ENCODE data around the gene BBOX1.
"Not testable (repeated sequence)": the region's sequence is repeated elsewhere in the genome, so short reads cannot be mapped to it uniquely, and the experiment has no call there.

Gene BBOX1

GRCh38 chr11:27085111-27085510 is 44.5 kb downstream of the BBOX1 start:
- no peak for DNase-seq (ENCODE audit: low spot score)

- no peak for DNase-seq (ENCODE audit: low spot score)
These were observed 45.0 kb downstream of the BBOX1 start for GRCh38 chr11:27085605-27086004.

- no peak for DNase-seq (ENCODE audit: low spot score)
These were observed 46.8 kb downstream of the BBOX1 start for GRCh38 chr11:27087432-27087831.

GRCh38 chr11:27088353-27088752 is 47.7 kb downstream of the BBOX1 start:
- no peak for DNase-seq (ENCODE audit: low spot score)

- DNase-seq (ENCODE audit: low spot score) = no peak
These were observed 49.1 kb downstream of the BBOX1 start for GRCh38 chr11:27089746-27090145.

- DNase-seq (ENCODE audit: low spot score) = not testable (repeated sequence)
These were observed 49.8 kb downstream of the BBOX1 start for GRCh38 chr11:27090357-27090948.

- DNase-seq (ENCODE audit: low spot score) = no peak
These were observed 53.5 kb downstream of the BBOX1 start for GRCh38 chr11:27094120-27094519.

- DNase-seq (ENCODE audit: low spot score) = no peak
These were observed 54.4 kb downstream of the BBOX1 start for GRCh38 chr11:27095059-27095458.

- no peak for DNase-seq (ENCODE audit: low spot score)
These were observed 55.3 kb downstream of the BBOX1 start for GRCh38 chr11:27095887-27096286.

GRCh38 chr11:27097551-27097950 is 56.9 kb downstream of the BBOX1 start:
- no peak for DNase-seq (ENCODE audit: low spot score)

GRCh38 chr11:27100534-27100933 is 59.9 kb downstream of the BBOX1 start:
- peak; percentile 24 for DNase-seq (ENCODE audit: low spot score)

GRCh38 chr11:27107548-27107947 is 66.9 kb downstream of the BBOX1 start:
- DNase-seq (ENCODE audit: low spot score) = no peak

GRCh38 chr11:27108809-27109208 is 68.2 kb downstream of the BBOX1 start:
- no peak for DNase-seq (ENCODE audit: low spot score)

- no peak for DNase-seq (ENCODE audit: low spot score)
These were observed 71.3 kb downstream of the BBOX1 start for GRCh38 chr11:27111896-27112295.

- DNase-seq (ENCODE audit: low spot score) = no peak
These were observed 72.3 kb downstream of the BBOX1 start for GRCh38 chr11:27112946-27113345.

GRCh38 chr11:27115051-27115650 is 74.5 kb downstream of the BBOX1 start:
- DNase-seq (ENCODE audit: low spot score) = no peak

- DNase-seq (ENCODE audit: low spot score) = peak; percentile 19
These were observed 76.1 kb downstream of the BBOX1 start for GRCh38 chr11:27116684-27117083.

GRCh38 chr11:27118371-27118770 is 77.8 kb downstream of the BBOX1 start:
- DNase-seq (ENCODE audit: low spot score) = no peak

GRCh38 chr11:27118949-27119348 is 78.3 kb downstream of the BBOX1 start:
- no peak for DNase-seq (ENCODE audit: low spot score)

GRCh38 chr11:27119396-27119795 is 78.8 kb downstream of the BBOX1 start:
- DNase-seq (ENCODE audit: low spot score) = no peak

GRCh38 chr11:27120211-27120610 is 79.6 kb downstream of the BBOX1 start:
- no peak for DNase-seq (ENCODE audit: low spot score)

- DNase-seq (ENCODE audit: low spot score) = no peak
These were observed 81.4 kb downstream of the BBOX1 start for GRCh38 chr11:27122001-27122400.

- DNase-seq (ENCODE audit: low spot score) = no peak
These were observed 84.1 kb downstream of the BBOX1 start for GRCh38 chr11:27124514-27125264.
